ENCODE data around the gene C19orf67.
"Not testable (repeated sequence)": the region's sequence is repeated elsewhere in the genome, so short reads cannot be mapped to it uniquely, and the experiment has no call there.

C19orf67 gene

DNA sequence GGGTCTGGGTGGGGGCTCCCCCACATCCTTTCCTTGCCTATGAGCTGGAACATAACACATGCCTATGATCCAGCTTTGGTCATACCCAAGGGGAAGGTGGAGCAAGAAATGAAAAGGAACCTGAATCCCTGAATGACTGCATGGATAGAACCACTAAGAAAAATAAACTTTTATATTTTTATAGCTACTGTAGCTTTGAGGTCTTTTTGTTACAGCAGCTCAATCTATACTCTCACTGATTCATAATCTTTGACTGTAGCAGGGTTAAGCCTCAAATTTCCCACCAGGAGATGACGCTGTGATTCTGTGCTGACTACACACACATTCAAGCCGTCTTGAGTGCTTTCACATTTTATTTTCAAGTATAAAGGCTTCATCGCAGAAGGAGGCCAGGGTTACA is 32.6 kb downstream of the C19orf67 start:
- no peak overlapping the region for H3K4me3 Mint-ChIP-seq
- H3K27me3 Mint-ChIP-seq: peaks cover 38% of the 10 kb centered on the region
- intact Hi-C loops (cut with micrococcal nuclease): no loop called here
- no peak overlapping the region for H3K27ac Mint-ChIP-seq
- H3K4me1 Mint-ChIP-seq (ENCODE audit: low read depth): peaks cover 17% of the 10 kb centered on the region
- peaks cover 49% of the 10 kb centered on the region for H3K36me3 Mint-ChIP-seq (ENCODE audit: low read depth)
- no peaks in the 10 kb centered on the region for H3K9me3 Mint-ChIP-seq

- Mint-ChIP-seq H3K36me3 (ENCODE audit: low read depth) (peaks cover 55% of the 10 kb centered on the region), H3K9me3 (no peaks in the 10 kb centered on the region), H3K4me1 (ENCODE audit: low read depth) (peaks cover 12% of the 10 kb centered on the region), H3K27ac (no peak overlapping the region), H3K4me3 (no peak overlapping the region), H3K27me3 (peaks cover 32% of the 10 kb centered on the region)
- intact Hi-C loops (cut with micrococcal nuclease): no loop called here
Measured at GRCh38 chr19:14052470-14052869, 33.1 kb downstream of the C19orf67 start.

DNA sequence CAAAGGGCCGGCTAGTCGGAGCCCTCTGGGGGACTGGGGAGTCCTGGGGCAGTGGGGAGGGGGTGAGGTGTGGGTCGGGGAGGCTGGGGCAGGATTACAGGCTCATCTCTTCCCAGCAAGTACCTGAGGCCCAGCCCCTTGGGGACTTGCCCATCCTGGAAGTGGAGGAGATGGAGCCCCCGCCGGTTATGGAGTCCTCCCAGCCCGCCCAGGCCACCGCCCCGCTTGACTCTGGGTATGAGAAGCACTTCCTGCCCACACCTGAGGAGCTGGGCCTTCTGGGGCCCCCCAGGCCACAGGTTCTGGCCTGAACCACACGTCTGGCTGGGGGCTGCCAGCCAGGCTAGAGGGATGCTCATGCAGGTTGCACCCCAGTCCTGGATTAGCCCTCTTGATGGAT is 33.6 kb downstream of the C19orf67 start:
- Mint-ChIP-seq H3K4me1 (ENCODE audit: low read depth) (peaks cover 12% of the 10 kb centered on the region), H3K27ac (no peak overlapping the region), H3K9me3 (no peaks in the 10 kb centered on the region), H3K4me3 (no peak overlapping the region), H3K36me3 (ENCODE audit: low read depth) (peaks cover 60% of the 10 kb centered on the region), H3K27me3 (peaks cover 29% of the 10 kb centered on the region)
- intact Hi-C loops (cut with micrococcal nuclease): no loop called here

DNA sequence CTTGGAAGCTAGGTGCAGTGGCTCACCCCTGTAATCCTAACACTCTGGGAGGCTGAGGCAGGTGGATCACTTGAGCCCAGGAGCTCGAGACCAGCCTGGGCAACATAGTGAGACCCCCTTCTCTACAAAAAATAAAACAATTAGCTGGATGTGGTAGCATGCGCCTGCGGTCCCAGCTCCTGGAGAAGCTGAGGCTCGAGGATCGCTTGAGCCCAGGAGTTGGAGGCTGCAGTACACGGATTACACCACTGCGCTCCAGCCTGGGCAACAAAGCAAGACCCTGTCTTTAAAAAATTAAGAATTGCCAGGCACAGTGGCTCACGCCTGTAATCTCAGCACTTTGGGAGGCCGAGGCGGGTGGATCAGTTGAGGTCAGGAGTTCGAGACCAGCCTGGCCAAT is 34.6 kb downstream of the C19orf67 start:
- H3K4me3 Mint-ChIP-seq; H3K9me3 Mint-ChIP-seq; H3K27ac Mint-ChIP-seq; intact Hi-C loops (cut with micrococcal nuclease): not testable (repeated sequence)
- Mint-ChIP-seq H3K4me1 (ENCODE audit: low read depth) (peaks cover 18% of the 10 kb centered on the region), H3K27me3 (peaks cover 21% of the 10 kb centered on the region), H3K36me3 (ENCODE audit: low read depth) (peaks cover 70% of the 10 kb centered on the region)

GRCh38 chr19:14050512-14050911 is 35.1 kb downstream of the C19orf67 start:
- no peak overlapping the region for H3K4me3 Mint-ChIP-seq
- peaks cover 21% of the 10 kb centered on the region for H3K27me3 Mint-ChIP-seq
- intact Hi-C loops (cut with micrococcal nuclease): no loop called here
- H3K27ac Mint-ChIP-seq: no peak overlapping the region
- H3K9me3 Mint-ChIP-seq: no peaks in the 10 kb centered on the region
- H3K36me3 Mint-ChIP-seq (ENCODE audit: low read depth): peaks cover 74% of the 10 kb centered on the region
- H3K4me1 Mint-ChIP-seq (ENCODE audit: low read depth): peaks cover 18% of the 10 kb centered on the region

DNA sequence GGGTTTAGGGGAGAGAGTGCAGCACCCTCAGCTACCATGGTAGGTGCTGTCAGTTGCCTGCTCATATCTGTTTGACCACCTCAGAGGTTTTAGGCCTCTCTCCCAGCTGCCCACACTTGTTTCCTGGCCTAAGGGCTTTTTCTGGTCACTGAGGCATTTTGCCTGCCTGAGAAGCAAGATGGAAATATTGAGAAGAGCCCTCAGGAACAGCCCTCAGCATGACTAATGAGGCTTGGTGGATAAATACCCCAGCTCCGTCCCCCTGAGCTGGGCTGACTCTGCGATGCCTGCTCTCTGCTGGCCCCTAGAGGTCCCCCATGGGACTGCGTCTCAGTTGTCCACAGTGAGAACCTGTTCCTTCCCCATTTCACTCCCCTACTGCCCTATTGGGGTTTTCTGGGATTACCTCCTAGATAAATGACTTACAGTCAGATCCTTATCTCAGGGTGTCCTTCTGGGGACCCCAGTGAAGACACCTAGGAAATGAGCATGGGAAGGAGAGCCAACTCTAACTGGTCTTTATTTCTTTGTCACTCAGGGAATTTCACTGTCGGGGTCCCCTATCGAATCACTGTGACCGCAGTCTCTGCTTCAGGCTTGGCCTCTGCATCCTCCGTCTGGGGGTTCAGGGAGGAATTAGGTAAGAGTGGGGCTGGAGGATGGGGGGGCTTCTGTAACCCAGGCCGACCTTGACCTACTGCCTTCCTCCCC is 37.0 kb downstream of the C19orf67 start:
- Mint-ChIP-seq H3K9me3 (no peaks in the 10 kb centered on the region), H3K27me3 (peaks cover 3% of the 10 kb centered on the region), H3K27ac (no peak overlapping the region), H3K4me1 (ENCODE audit: low read depth) (peaks cover 7% of the 10 kb centered on the region), H3K4me3 (no peak overlapping the region), H3K36me3 (ENCODE audit: low read depth) (peaks cover 89% of the 10 kb centered on the region)
- intact Hi-C loops (cut with micrococcal nuclease): loop anchor here (5.0 kb wide), 1 partner anchor 166 kb away; no protein-coding TSS in a partner anchor

- peaks cover 95% of the 10 kb centered on the region for H3K36me3 Mint-ChIP-seq (ENCODE audit: low read depth)
- H3K27ac Mint-ChIP-seq: not testable (repeated sequence)
Measured at GRCh38 chr19:14047866-14048265, 37.7 kb downstream of the C19orf67 start.

DNA sequence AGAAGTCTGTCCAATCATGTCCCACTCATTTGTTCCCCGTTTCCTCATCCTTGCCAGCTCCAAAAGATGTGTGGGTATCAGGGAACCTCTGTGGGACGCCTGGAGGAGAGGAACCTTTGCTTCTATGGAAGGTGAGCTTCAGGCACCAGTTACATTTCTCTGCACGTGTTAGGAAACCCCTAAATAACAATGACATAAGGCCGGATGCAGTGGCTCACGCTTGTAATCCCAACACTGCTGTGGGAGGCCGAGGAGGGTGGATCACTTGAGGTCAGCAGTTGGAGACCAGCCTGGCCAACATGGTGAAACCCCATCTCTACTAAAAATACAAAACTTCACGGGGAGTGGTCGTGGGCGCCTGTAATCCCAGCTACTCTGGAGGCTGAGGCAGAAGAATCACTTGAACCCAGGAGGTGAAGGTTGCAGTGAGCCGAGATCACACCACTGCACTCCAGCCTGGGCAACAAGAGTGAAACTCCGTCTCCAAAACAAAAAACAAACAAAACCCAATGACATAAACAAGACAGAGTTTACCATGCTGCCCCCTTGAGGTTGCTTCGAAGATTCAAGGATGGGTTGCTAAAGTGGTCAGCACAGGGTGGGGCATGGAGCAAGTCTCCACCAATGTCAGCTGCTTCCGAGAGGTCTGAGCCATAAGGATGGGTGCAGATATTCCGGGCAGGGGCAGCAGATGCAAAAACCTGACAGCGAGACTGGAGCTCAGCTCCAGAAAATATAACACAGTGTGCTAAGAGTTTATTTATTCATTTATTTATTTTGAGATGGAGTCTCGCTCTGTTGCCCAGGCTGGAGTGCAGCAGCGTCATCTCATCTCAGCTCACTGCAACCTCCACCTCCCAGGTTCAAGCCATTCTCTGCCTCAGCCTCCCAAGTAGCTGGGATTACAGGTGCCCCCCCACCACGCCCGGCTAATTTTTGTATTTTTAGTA is 42.6 kb downstream of the C19orf67 start:
- H3K27me3 Mint-ChIP-seq, H3K9me3 Mint-ChIP-seq, H3K4me3 Mint-ChIP-seq: not testable (repeated sequence)
- H3K36me3 Mint-ChIP-seq (ENCODE audit: low read depth): peaks cover 95% of the 10 kb centered on the region
- H3K4me1 Mint-ChIP-seq (ENCODE audit: low read depth): peaks cover 29% of the 10 kb centered on the region
- intact Hi-C loops (cut with micrococcal nuclease): loop anchor here (5.0 kb wide), 1 partner anchor 36 kb away; the partner anchor contains the start of gene RFX1
- H3K27ac Mint-ChIP-seq: peak overlapping the region; percentile 83

More at GRCh38 chr19:14047866-14048265, 37.7 kb downstream of the C19orf67 start:
- H3K27me3 Mint-ChIP-seq, H3K4me3 Mint-ChIP-seq, H3K9me3 Mint-ChIP-seq: not testable (repeated sequence)
- H3K4me1 Mint-ChIP-seq (ENCODE audit: low read depth): peaks cover 11% of the 10 kb centered on the region
- intact Hi-C loops (cut with micrococcal nuclease): loop anchor here (5.0 kb wide), 1 partner anchor 166 kb away; no protein-coding TSS in a partner anchor

GRCh38 chr19:14039181-14039580 is 46.4 kb downstream of the C19orf67 start:
- Mint-ChIP-seq H3K4me1 (ENCODE audit: low read depth) (peaks cover 35% of the 10 kb centered on the region), H3K36me3 (ENCODE audit: low read depth) (peaks cover 93% of the 10 kb centered on the region), H3K27ac (no peak overlapping the region), H3K9me3 (no peaks in the 10 kb centered on the region), H3K27me3 (no peaks in the 10 kb centered on the region), H3K4me3 (no peak overlapping the region)
- intact Hi-C loops (cut with micrococcal nuclease): no loop called here

GRCh38 chr19:14035706-14036105 is 49.9 kb downstream of the C19orf67 start:
- intact Hi-C loops (cut with micrococcal nuclease): no loop called here
- H3K27ac Mint-ChIP-seq: no peak overlapping the region
- no peak overlapping the region for H3K4me3 Mint-ChIP-seq
- no peaks in the 10 kb centered on the region for H3K27me3 Mint-ChIP-seq
- H3K9me3 Mint-ChIP-seq: no peaks in the 10 kb centered on the region
- peaks cover 92% of the 10 kb centered on the region for H3K36me3 Mint-ChIP-seq (ENCODE audit: low read depth)
- peaks cover 45% of the 10 kb centered on the region for H3K4me1 Mint-ChIP-seq (ENCODE audit: low read depth)

- H3K9me3 Mint-ChIP-seq; H3K27ac Mint-ChIP-seq; intact Hi-C loops (cut with micrococcal nuclease); H3K27me3 Mint-ChIP-seq; H3K4me3 Mint-ChIP-seq: not testable (repeated sequence)
- Mint-ChIP-seq H3K36me3 (ENCODE audit: low read depth) (peaks cover 86% of the 10 kb centered on the region), H3K4me1 (ENCODE audit: low read depth) (peaks cover 48% of the 10 kb centered on the region)
Measured at GRCh38 chr19:14035159-14035558, 50.4 kb downstream of the C19orf67 start.

DNA sequence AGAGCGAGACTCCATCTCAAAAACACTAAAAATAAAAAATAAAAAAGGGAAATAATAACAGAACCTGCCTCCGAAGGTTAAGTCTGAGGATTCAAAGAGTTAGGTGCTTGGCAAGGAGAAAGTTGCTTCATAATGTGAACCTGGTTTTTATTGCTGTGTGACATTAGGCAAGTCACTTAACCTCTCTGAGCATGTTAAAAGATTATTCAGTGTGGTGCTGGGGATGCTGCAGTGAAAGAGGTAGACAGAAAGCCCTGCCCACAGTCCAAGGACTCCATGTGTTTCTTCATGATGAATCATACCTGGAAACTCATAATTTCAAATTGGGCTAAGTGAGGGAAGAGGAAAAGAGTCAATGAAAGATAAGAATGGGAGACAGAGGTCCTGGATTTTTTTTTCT is 51.6 kb downstream of the C19orf67 start:
- peaks cover 74% of the 10 kb centered on the region for H3K36me3 Mint-ChIP-seq (ENCODE audit: low read depth)
- H3K4me3 Mint-ChIP-seq: no peak overlapping the region
- peaks cover 45% of the 10 kb centered on the region for H3K4me1 Mint-ChIP-seq (ENCODE audit: low read depth)
- H3K27ac Mint-ChIP-seq: peak overlapping the region; percentile 13
- H3K9me3 Mint-ChIP-seq: no peaks in the 10 kb centered on the region
- no peaks in the 10 kb centered on the region for H3K27me3 Mint-ChIP-seq
- intact Hi-C loops (cut with micrococcal nuclease): loop anchor here (5.0 kb wide), 2 partner anchors 47 to 82 kb away; partner anchors contain the start of gene DCAF15

- Mint-ChIP-seq H3K4me3 (peak within 1 kb of the TSS; percentile 90), H3K27me3 (no peaks in the 10 kb centered on the region), H3K4me1 (ENCODE audit: low read depth) (peaks cover 50% of the 10 kb centered on the region), H3K9me3 (no peaks in the 10 kb centered on the region), H3K27ac (peak within 1 kb of the TSS; percentile 91), H3K36me3 (ENCODE audit: low read depth) (peaks cover 53% of the 10 kb centered on the region)
- intact Hi-C loops (cut with micrococcal nuclease): loop anchor here (5.0 kb wide), 2 partner anchors 45 to 80 kb away; partner anchors contain the start of gene DCAF15
Measured at GRCh38 chr19:14031719-14032480, 53.7 kb downstream of the C19orf67 start, which contains the start of gene IL27RA. TSS of gene IL27RA (plus strand) at chr19:14031762. CDS start at chr19:14031873, 111 bp downstream.

All from dendritic cell treated with granulocyte-macrophage colony-stimulating factor and Interleukin-4, amounts not matched to agents 40 ng/mL and 50 ng/mL, for 4 days (primary cell).